ENCODE results near the gene VWA3B.
"Not testable (repeated sequence)": the region's sequence is repeated elsewhere in the genome, so short reads cannot be mapped to it uniquely, and the experiment has no call there.

Gene VWA3B

GRCh38 chr2:98086491-98087446 is at the start of gene VWA3B:
Gene VWA3B, plus strand, starts transcription at chr2:98087167. Its CDS starts 5,926 bp downstream, at chr2:98093093.
- no peak for DNase-seq

- no peak for DNase-seq
These were observed 49.8 kb upstream of the VWA3B start for GRCh38 chr2:98037206-98037605.

GRCh38 chr2:98037666-98038336 is 49.2 kb upstream of the VWA3B start:
- DNase-seq, result no peak

- DNase-seq, result peak in 1 of 2 experiments; percentile 34
These were observed 47.7 kb upstream of the VWA3B start for GRCh38 chr2:98039085-98039756.

DNA sequence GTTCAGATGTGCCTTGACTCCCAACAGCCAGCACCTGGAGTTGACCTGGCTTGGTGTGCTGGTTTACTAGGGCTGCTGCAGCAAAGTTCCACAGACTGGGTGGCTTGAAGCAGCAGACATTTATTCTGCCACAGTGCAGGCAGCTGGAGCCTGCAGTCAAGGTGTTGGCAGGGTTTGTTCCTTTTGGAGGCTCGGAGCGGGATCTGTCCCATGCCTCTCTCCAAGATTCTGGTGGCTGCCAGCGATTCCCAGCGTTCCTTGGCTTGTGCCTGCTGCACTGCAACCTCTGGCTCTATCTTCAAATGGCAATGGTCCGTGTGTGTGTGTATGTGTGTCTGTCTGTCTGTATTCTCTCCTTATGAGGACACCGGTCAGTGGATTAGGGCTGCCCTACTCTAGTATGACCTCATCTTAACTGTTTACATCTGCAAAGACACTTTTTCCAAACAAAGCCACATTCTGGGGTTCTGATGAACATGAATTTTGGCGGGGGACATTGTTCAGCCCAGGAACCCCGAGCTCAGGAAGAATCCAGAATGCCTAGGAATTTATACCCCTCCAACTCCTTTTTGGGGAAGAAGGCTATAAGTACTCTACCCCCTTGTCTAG is 46.5 kb upstream of the VWA3B start:
- DNase-seq, result no peak

- no peak for DNase-seq
These were observed 43.9 kb upstream of the VWA3B start for GRCh38 chr2:98043101-98043500.

DNA sequence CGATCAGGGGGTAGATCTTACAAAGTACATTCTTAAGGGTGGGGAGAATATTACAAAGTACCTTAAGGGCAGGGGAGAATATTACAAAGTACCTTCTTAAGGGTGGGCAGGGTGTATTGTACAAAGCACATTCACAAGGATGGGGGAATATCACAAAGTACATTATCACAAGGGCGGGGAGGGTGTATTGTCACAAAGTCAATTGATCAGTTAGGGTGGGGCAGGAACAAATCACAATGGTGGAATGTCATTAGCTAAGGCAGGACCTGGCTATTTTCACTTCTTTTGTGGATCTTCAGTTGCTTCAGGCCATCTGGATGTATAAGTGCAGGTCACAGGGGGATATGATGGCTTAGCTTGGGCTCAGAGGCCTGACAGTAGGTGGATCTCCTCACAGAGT is 42.2 kb upstream of the VWA3B start:
- DNase-seq, result not testable (repeated sequence)

DNA sequence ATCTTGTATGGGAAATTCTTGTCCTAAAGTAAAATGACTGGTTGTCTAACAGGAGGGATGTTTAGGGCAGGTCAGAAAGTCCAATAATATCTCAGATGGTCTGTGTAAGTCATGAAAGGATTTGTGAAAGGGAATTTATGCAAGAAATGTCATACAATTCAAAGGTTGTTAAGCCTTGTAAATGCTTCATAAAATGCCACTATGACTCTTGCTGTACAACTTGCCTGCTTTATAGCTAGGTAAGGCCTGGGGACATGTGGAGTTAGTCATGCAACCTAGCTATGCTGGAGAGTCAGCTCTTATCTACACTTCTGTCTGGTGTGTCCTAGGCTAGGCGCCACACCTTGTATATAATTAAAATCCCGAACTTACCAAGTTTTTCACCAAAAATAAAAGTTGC is 36.9 kb upstream of the VWA3B start:
- DNase-seq, result no peak

DNA sequence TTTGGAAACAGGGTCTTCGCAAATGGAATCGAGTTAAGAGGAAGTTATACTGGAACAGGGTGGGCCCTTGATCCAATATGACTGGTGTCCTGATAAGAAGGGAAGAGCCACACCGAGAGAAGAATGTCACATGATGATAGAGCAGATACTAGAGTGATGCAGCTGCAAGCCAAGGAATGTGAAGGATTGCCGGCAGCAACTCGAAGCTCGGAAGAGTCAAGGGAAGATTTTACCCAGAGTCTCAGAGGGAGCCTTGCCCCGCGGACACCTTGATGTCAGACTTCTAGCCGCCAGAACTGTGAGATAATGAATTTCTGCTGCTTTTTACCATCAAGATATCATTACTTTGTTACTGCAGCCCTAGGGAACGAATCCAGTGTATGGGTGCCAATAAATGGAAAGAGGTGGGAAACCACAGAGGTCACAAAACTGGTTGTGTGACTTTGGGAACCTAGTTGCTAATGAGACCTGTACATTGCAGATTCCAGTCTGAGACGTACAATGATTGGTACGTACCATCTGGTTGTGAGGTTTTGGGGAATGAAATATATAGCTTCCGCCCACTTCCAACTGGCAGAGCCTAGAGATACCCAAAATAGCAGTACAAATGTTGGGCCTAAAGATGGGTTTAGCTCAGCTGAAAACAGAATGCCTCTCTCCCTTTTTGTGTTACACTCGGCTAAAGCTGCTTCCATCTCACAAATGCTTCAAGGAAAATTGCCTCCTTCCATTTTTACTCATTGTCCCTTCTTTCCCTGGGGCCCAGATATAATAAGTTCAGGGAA is 28.6 kb upstream of the VWA3B start:
- DNase-seq, result no peak

DNA sequence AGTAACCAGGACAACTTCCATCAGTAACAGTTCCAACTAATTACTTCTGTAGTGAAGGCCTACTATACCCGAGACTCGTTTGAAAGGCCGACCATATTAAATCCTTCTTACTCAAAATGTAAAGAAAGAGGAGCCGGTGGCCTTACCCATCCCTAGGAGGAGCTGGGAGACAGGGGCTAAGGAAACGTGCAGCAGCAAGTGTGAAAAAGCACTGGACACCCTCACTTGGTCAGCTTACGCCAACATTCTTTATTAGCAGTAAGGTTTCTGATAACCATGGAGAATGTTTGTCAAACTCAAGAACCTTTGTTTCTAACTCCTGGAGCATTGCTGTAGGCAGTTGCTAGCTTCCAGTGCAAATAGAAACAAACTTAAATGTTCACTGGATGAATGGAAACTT is 26.7 kb upstream of the VWA3B start:
- no peak for DNase-seq

DNA sequence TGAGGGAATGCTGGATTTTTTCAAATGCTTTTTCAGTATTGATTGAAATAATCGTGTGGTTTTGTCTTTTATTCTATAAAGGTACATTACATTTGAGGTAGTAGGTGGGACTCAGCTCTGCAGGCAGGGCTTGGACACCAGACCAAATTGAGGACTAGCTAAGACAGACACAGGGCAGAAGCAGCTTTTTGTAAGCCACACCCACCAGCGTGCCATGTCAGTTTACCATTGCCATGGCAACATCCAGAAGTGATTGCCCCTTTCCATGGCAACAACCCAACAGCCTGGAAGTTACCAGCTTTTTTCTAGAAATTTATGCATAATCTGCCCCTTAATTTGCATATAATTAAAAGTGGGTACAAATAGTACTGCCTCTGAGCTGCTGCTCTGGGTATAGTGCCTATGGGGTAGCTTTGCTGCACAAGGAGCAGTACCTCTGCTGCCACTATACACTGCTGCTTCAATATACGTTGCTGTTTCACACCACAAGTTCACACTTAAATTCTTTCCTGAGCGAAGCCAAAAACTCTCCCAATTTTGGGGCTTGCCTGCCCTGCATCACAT is 23.6 kb upstream of the VWA3B start:
- DNase-seq, result no peak

DNA sequence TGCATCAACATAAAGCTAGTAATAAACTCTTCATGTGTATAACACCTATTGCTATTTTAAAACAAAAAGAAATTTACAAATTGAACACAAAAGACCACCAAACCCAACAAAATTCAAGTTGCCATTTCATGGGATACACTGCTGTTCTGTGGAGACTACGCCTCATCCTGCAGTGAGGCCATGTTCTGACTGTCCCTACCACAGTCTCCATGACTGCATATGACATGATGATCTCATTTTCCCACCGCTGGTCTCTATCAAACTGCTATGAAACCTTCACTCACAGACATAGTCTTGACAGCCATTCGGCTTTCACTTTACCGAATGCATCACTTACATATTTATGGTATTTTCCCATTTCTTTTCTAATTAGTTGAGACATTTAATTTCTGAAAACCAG is 21.2 kb upstream of the VWA3B start:
- no peak for DNase-seq

DNA sequence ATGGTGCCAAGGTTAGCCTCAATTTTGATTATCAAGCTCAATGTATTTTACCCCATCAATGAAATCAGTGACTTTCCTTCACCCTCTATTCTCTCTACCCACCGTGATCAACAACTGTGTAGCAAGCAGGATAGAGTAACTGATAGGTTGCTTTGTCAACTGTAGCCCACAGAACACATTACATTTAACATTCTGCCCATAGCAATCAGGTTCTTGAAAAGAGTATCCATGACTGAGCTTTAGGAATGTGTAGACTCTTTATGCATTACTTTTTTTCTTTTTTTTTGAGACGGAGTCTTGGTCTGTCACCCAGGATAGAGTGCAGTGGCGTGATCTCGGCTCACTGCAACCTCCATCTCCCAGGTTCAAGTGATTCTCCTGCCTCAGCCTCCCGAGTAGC is 19.8 kb upstream of the VWA3B start:
- no peak for DNase-seq

DNA sequence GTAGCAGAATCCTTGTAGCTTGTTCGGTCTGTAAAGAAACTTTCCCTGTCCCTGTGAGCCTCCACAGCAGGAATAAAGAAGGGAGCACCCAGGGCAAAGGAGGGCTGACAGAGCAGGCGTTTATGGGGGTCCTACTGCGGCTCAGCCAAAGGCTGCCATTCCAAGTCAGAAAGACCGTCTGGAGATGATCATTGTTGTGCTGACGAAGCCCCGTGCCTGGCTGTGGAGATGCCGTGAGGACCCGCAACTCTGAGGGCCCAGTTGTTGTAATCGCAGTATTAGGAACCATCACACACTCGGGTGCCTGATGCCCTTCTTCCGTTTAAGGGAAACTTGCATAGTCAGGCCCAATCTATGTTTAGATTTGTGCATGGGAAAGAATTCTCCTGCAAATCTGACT is 16.9 kb upstream of the VWA3B start:
- no peak for DNase-seq

- DNase-seq, result no peak
These were observed 14.5 kb upstream of the VWA3B start for GRCh38 chr2:98072442-98072841.

GRCh38 chr2:98078701-98079100 is 8.3 kb upstream of the VWA3B start:
- no peak for DNase-seq

DNA sequence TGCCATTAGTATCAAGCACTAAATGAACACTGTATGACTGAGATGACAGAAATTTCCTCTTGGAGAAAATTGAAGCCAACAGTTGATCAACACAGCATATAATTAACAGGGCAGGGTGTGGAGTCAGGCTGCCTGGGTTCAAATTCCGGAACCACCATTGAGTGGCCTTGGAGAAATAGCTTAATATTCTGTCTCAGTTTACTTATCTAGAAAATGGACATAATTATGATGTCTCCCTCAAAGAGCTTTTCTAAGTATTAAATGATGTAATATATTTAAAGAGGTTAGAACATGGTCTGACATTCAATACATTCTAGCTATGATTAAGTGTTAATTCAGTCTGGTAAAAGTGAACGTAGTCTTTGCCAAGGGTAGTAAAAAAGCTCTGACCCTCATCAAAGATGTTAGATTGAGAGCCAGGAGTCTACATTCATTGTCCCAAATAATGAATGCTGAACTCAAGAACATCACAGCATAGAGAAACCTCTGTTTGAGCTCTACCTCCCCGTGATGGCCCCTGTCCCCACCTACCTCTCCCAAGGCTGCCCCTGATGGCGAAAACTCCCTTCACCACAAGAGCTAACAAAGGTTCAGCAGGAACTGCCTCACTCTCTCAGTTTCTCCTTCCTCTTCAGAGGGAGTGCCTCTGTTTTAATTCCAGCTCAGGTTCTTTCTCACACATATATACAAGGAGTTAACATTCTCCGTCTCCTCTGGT is 2.7 kb upstream of the VWA3B start:
- DNase-seq, result no peak

DNA sequence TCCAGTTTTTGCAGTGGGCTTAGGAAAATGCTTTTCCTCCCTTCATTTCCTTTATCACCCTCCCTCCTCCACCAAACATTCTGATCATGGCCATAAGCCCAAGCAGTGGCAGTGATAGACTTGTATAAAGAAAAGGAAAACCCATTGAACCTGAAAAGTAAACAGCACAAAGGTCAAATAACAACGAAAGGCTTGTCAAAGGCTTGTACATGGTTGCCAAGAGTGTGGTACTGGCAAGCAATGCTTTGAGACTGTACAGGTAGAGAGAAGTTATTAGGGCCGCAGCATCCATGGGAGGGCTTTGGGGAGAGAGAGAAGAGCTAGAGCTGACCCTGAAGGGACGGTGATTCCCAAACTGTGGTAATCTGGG is 2.1 kb upstream of the VWA3B start:
- DNase-seq, result no peak

GRCh38 chr2:98085649-98086048 is 1.3 kb upstream of the VWA3B start:
- DNase-seq, result no peak

GRCh38 chr2:98087447-98088020 is 567 bp downstream of the VWA3B start:
- DNase-seq, result no peak

DNA sequence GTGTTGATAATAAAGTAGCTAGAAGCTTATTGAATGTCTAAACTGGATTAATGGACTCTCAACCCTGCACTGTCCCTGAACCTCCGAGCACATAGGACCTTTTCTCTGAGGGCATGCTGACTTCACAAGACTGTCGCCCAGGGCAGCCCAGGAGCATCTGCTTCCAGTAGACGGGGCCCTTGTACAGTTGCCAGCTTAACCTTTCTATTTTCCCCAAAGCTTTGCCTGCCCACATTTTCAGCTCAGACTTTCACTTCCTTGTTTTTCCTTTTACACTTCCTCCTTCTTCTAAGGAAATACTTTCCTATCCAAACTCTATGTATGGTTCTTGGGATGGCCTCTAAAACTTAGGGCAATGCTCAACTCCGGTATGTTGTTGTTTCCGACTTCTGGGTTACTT is 1.3 kb downstream of the VWA3B start:
- DNase-seq, result peak; percentile 82

Data from Kasumi-1 (cell line).